K562 (cell line): ENCODE data around the gene CXCR3. TPM values are rescaled to one million over a fixed set of nuclear protein-coding genes. Genes with fewer than 3 reads are reported as not detected.

ENCODE experiments used
- ATAC-seq: fragments of 200-7000 bp; cut with Tn5 transposase; 3 replicates; pipeline ENCODE4 v1.9.1; 2020; ENCODE audit warnings: moderate library complexity
- BruUV-seq: library from RNA; stranded (reverse); fragments of 400-500 nt; replicated peaks from 2 replicates; lab custom pipeline; 2021; lab: Mats Ljungman, UMichigan
- CTCF ChIA-PET: fragments of 300-600 bp; formaldehyde crosslinking; extraction: SDS; loops from one replicate; lab custom pipeline; 2021; ENCODE audit warnings: low intra/inter-chr PET ratio; lab: Yijun Ruan, JAX
- POLR2A ChIA-PET: fragments of 300-600, 350-650 bp; sonication (Branson Sonifier 250); formaldehyde crosslinking; extraction: SDS; loops from one replicate; lab custom pipeline; 2021; ENCODE audit warnings: antibody characterized with exemption, inconsistent platforms; lab: Yijun Ruan, JAX
- DNase-seq, 4 experiments: peaks; one replicate each; pipeline versions ENCODE4 v3.0.0 to v3.0.0-alpha.2; 2011 to 2018; ENCODE audit warnings: low spot score in 3 of 4, mixed read lengths in 3 of 4; ENCODE audit errors: extremely low read depth in 1 of 4
- FAIRE-seq: peaks from 2 replicates; lab custom pipeline; 2011; peaks lifted over from hg19 to GRCh38; lab: Jason Lieb, UNC
- H2AFZ ChIP-seq: 2 replicates; pipeline ENCODE4 v1.6.0; 2011; ENCODE audit warnings: low read depth, low read length, control low read depth, inconsistent platforms
- H3K27ac ChIP-seq: fragments of 200-600 bp; 3 replicates; pipeline ENCODE4 v1.8.0; 2011; ENCODE audit warnings: low read depth, mild to moderate bottlenecking, control low read depth, inconsistent platforms, low read length, moderate library complexity, mixed read lengths; ENCODE audit errors: extremely low read depth
- H3K27me3 ChIP-seq, 2 experiments: fragments of 300-600 bp in 1 of 2; 2 replicates in 1 of 2; 3 replicates in 1 of 2; pipeline versions ENCODE4 v1.6.0 to v1.8.0; 2011; ENCODE audit warnings: inconsistent platforms in 2 of 2, low read length in 2 of 2, mild to moderate bottlenecking in 1 of 2, mixed read lengths in 1 of 2, moderate library complexity in 1 of 2; ENCODE audit not compliant: control insufficient read depth in 2 of 2, insufficient read depth in 2 of 2
- H3K36me3 ChIP-seq: fragments of 300-600 bp; 3 replicates; pipeline ENCODE4 v1.8.0; 2011; ENCODE audit warnings: mild to moderate bottlenecking, low read length, inconsistent platforms; ENCODE audit not compliant: control insufficient read depth, insufficient read depth
- H3K4me1 ChIP-seq, 2 experiments: fragments of 200-600 bp in 1 of 2; replicated peaks in 1 of 2; 2 replicates in 1 of 2; 3 replicates in 1 of 2; pipeline versions ENCODE4 v1.5.1 to v1.8.0; 2011; ENCODE audit warnings: inconsistent platforms in 2 of 2, low read length in 2 of 2, mild to moderate bottlenecking in 1 of 2, mixed read lengths in 1 of 2, moderate library complexity in 1 of 2; ENCODE audit not compliant: control insufficient read depth in 2 of 2, insufficient read depth in 2 of 2
- H3K4me2 ChIP-seq: 2 replicates; pipeline ENCODE4 v1.6.1; 2011; ENCODE audit warnings: low read length, control low read depth, inconsistent platforms, mixed read lengths; ENCODE audit not compliant: insufficient read depth
- H3K4me3 ChIP-seq: fragments of 200-600 bp; sonication (generic), shearing (Covaris generic); 2 replicates; pipeline ENCODE4 v1.5.1; 2016; ENCODE audit warnings: control low read depth, inconsistent platforms
- H3K79me2 ChIP-seq: fragments of 200-600 bp; 3 replicates; pipeline ENCODE4 v1.8.0; 2011; ENCODE audit warnings: low read length, inconsistent platforms; ENCODE audit not compliant: control insufficient read depth, insufficient read depth
- H3K9ac ChIP-seq, 2 experiments: 2 replicates each; pipeline versions ENCODE4 v1.6.0 to v1.6.1; 2011; ENCODE audit warnings: low read depth in 2 of 2, low read length in 2 of 2, control low read depth in 1 of 2, inconsistent platforms in 1 of 2, mild to moderate bottlenecking in 1 of 2, mixed read lengths in 1 of 2; ENCODE audit not compliant: insufficient read depth in 1 of 2
- H3K9me1 ChIP-seq: one replicate; pipeline ENCODE4 v1.6.0; 2011; ENCODE audit warnings: inconsistent platforms, mild to moderate bottlenecking, low read length, moderate library complexity; ENCODE audit not compliant: control insufficient read depth, insufficient read depth
- H3K9me3 ChIP-seq: replicated peaks from 2 replicates; pipeline ENCODE4 v1.5.1; 2011; ENCODE audit warnings: low read depth, low read length, inconsistent platforms; ENCODE audit not compliant: control insufficient read depth, insufficient read depth
- H4K20me1 ChIP-seq: replicated peaks from 2 replicates; pipeline ENCODE4 v1.6.1; 2011; ENCODE audit warnings: low read length, inconsistent platforms, mixed read lengths; ENCODE audit not compliant: control insufficient read depth, insufficient read depth
- CAMTA2 ChIP-seq: fragments of 250-450 bp; sonication (Bioruptor Pico); conservative IDR thresholded peaks from 2 replicates; pipeline ENCODE4 v1.5.1; 2022
- CEBPB ChIP-seq: fragments of 450-650 bp; IDR thresholded peaks from 2 replicates; pipeline ENCODE4 v1.6.1; 2016; ENCODE audit warnings: missing genetic modification characterization, missing compliant biosample characterization
- CSDE1 ChIP-seq, 2 experiments: fragments of 450-650 bp; IDR thresholded peaks; 2 replicates each; pipeline ENCODE4 v1.6.1; 2016; ENCODE audit warnings: mild to moderate bottlenecking in 1 of 2
- HNRNPH1 ChIP-seq: fragments of 200-400 bp; formaldehyde crosslinking; optimal IDR thresholded peaks from 2 replicates; pipeline ENCODE3; 2017; ENCODE audit warnings: low read depth, mild to moderate bottlenecking, low read length, moderate library complexity
- HOXB6 ChIP-seq: fragments of 250-450 bp; sonication (Bioruptor Pico); IDR thresholded peaks from 2 replicates; pipeline ENCODE4 v1.5.1; 2022; ENCODE audit warnings: mild to moderate bottlenecking, borderline replicate concordance
- KAT2B ChIP-seq: IDR thresholded peaks from one replicate; pipeline ENCODE4 v1.6.1; 2012; ENCODE audit warnings: low read depth, mild to moderate bottlenecking, control low read depth, inconsistent platforms, low read length, moderate library complexity
- KLF13 ChIP-seq: fragments of 450-650 bp; IDR thresholded peaks from 2 replicates; pipeline ENCODE4 v1.6.1; 2016; ENCODE audit warnings: missing genetic modification characterization, low read depth, mild to moderate bottlenecking, missing compliant biosample characterization, moderate library complexity, borderline replicate concordance
- MYNN ChIP-seq, 2 experiments: sonication (generic); formaldehyde crosslinking in 1 of 2; IDR thresholded peaks; 2 replicates each; pipeline versions ENCODE4 v1.5.0 to v1.6.1; 2016 to 2020; ENCODE audit warnings: antibody characterized with exemption in 1 of 2, missing genetic modification reagents in 1 of 2
- POLR2H ChIP-seq: IDR thresholded peaks from 2 replicates; pipeline ENCODE4 v1.6.1; 2016; ENCODE audit warnings: missing genetic modification characterization, low read depth, mild to moderate bottlenecking, control low read depth, missing compliant biosample characterization, moderate library complexity
- ZNF644 ChIP-seq: fragments of 200-800 bp; sonication (Bioruptor generic); IDR thresholded peaks from 2 replicates; pipeline ENCODE4 v1.6.1; 2016; ENCODE audit warnings: low read depth, missing genetic modification characterization, missing compliant biosample characterization
- WGBS: fragments of 100-300 bp; shearing (Covaris generic); methylation state at CpG from one replicate; pipeline ENCODE4 v1.1.6; 2016; ENCODE audit warnings: low coverage, mixed read lengths; ENCODE audit not compliant: insufficient coverage; ENCODE audit errors: missing lambda C conversion rate; 5-methylcytosine and 5-hydroxymethylcytosine counted together
- in situ Hi-C: fragments of 300-500 bp; cut with MboI; formaldehyde crosslinking; loops from 4 replicates; pipeline ENCODE4 v1.15.0; 2018; ENCODE audit warnings: inconsistent platforms, mixed read lengths
- intact Hi-C: fragments of 100-400 bp; cut with micrococcal nuclease; formaldehyde crosslinking; loops from 2 replicates; pipeline ENCODE4 v1.14.2; 2022
- polyA plus RNA-seq, 8 experiments: library from polyadenylated mRNA; depleted of rRNA in 4 of 8; stranded (reverse) in 5 of 8; unstranded in 3 of 8; fragments of >200 nt; fragmentation: Nextera tagmentation in 2 of 8; fragmentation: Illumina TruSeq in 1 of 8; extraction: Ambion mirVana in 2 of 8; extraction: Trizol in 1 of 8; gene quantifications; 2 replicates each; pipeline versions ENCODE4 v1.2.1 to v1.2.3, GENCODE V29; 2011 to 2014; ENCODE audit warnings: inconsistent platforms in 1 of 8, missing spikeins in 1 of 8
- total RNA-seq, 7 experiments: library from RNA; depleted of rRNA in 6 of 7; stranded (reverse); fragments of >200 nt in 6 of 7; fragmentation: Illumina TruSeq in 2 of 7; extraction: Trizol in 2 of 7; gene quantifications; 2 replicates each; pipeline versions ENCODE4 v1.2.1 to v1.2.3, GENCODE V29; 2011 to 2021; ENCODE audit warnings: low replicate concordance in 1 of 7
- TF ChIP-seq, protein P1 (sequence below): fragments of 250-450 bp; sonication (Bioruptor Pico); IDR thresholded peaks from 2 replicates; pipeline ENCODE4 v1.5.1; 2021; ENCODE audit warnings: mild to moderate bottlenecking
- TF ChIP-seq, protein P2 (sequence below): IDR thresholded peaks from 2 replicates; pipeline ENCODE4 v1.6.1; 2011; ENCODE audit not compliant: insufficient read length; ENCODE audit errors: extremely low read depth
- TF ChIP-seq, protein P3 (sequence below): fragments of 450-650 bp; conservative IDR thresholded peaks from 2 replicates; pipeline ENCODE4 v1.6.1; 2016; ENCODE audit warnings: missing genetic modification characterization, low read depth, mild to moderate bottlenecking, control low read depth, missing compliant biosample characterization
- TF ChIP-seq, protein P4 (sequence below): fragments of 450-650 bp; formaldehyde crosslinking; IDR thresholded peaks from 2 replicates; pipeline ENCODE4 v1.4.0; 2020; ENCODE audit warnings: mild to moderate bottlenecking, moderate library complexity

Gene CXCR3
- total and polyA plus RNA-seq, 9 of the 15 experiments (the other 6 are each of a cell fraction or from before 2014, with no cell fraction given), result not detected

DNA sequence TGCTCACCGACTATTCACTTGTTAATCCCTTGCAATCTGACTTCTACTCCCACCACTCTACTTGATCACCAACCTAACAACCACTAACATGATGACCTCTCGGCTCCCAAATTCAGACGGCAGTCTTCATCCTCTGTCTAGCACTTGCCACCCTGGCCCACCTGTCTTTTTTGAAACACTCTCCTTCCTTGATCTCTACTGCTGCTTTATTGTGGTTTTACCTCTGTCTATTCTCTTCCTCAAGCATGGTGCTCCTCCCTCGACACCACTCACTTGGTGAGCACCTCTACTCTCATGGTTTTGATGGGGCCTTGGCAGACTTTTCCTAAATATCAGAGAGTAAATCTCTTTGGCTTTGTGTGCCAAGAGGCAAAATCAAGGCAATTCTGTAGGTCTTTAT lies 21.7 kb upstream of the CXCR3 start (continued):
- no peak for TF ChIP-seq HNRNPH1
- no peak for TF ChIP-seq KAT2B
- TF ChIP-seq, protein P1, sequence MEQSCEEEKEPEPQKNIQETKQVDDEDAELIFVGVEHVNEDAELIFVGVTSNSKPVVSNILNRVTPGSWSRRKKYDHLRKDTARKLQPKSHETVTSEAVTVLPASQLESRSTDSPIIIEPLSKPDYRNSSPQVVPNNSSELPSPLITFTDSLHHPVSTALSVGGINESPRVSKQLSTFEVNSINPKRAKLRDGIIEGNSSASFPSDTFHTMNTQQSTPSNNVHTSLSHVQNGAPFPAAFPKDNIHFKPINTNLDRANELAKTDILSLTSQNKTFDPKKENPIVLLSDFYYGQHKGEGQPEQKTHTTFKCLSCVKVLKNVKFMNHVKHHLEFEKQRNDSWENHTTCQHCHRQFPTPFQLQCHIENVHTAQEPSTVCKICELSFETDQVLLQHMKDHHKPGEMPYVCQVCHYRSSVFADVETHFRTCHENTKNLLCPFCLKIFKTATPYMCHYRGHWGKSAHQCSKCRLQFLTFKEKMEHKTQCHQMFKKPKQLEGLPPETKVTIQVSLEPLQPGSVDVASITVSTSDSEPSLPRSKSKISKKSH (CRISPR knock-in tag), result no peak
- TF ChIP-seq, protein P2, sequence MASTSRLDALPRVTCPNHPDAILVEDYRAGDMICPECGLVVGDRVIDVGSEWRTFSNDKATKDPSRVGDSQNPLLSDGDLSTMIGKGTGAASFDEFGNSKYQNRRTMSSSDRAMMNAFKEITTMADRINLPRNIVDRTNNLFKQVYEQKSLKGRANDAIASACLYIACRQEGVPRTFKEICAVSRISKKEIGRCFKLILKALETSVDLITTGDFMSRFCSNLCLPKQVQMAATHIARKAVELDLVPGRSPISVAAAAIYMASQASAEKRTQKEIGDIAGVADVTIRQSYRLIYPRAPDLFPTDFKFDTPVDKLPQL, result no peak
- no peak for TF ChIP-seq MYNN (IDR thresholded peaks at IDR 0.05)
- no peak for TF ChIP-seq MYNN (CRISPR knock-in tag; IDR thresholded peaks at IDR 0.05)
- no peak for TF ChIP-seq CAMTA2 (CRISPR knock-in tag)
- no peak for TF ChIP-seq POLR2H (tag)
- TF ChIP-seq CSDE1 (IDR thresholded peaks at IDR 0.05), result no peak

DNA sequence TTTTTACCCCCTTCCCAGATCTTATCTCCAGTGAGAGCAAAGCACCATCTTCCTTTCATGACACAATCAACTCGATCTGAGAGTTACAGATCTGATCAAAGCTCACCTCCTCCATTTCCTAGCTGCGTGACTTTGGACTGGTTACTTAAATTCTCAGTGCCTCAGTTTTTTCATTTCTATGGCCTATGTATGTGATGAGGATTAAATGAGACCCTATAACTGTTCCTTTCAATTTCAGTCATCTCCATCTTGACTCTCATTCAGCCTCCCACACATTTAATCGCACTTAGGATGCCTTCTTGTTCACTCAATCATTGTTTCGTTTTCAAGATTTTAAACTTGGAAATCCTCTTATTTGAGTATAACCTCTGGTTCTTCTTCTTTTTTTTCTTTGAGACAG lies 20.1 kb upstream of the CXCR3 start:
- 0% methylated on average over 4 of the region's 4 CpGs for WGBS
- Histone ChIP-seq H3K4me3 (no peak overlapping the region), H3K27ac (no peak overlapping the region), H3K9me3 (no peaks in the 10 kb centered on the region), H3K27me3 (no peaks in the 10 kb centered on the region), H4K20me1 (no peaks in the 10 kb centered on the region), H3K9me1 (no peaks in the 10 kb centered on the region), H3K79me2 (no peaks in the 10 kb centered on the region), H3K9ac (no peak overlapping the region), H3K36me3 (no peaks in the 10 kb centered on the region), H3K4me1 (no peaks in the 10 kb centered on the region; a peak in 1 of 5 replicates), H3K4me2 (no peak overlapping the region; the same call in 1 of the 2 replicates), H2AFZ (no peak overlapping the region)
- ChIA-PET CTCF (no interaction called here), POLR2A (no interaction called here)
- in situ Hi-C loops (no loop called here), intact Hi-C loops (no loop called here)
- FAIRE-seq, result no peak
- no peak for ATAC-seq
- DNase-seq, result no peak
- BruUV-seq, result no TSS peak
- TF ChIP-seq, protein P3, sequence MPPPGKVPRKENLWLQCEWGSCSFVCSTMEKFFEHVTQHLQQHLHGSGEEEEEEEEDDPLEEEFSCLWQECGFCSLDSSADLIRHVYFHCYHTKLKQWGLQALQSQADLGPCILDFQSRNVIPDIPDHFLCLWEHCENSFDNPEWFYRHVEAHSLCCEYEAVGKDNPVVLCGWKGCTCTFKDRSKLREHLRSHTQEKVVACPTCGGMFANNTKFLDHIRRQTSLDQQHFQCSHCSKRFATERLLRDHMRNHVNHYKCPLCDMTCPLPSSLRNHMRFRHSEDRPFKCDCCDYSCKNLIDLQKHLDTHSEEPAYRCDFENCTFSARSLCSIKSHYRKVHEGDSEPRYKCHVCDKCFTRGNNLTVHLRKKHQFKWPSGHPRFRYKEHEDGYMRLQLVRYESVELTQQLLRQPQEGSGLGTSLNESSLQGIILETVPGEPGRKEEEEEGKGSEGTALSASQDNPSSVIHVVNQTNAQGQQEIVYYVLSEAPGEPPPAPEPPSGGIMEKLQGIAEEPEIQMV, result no peak
- TF ChIP-seq HOXB6 (CRISPR knock-in tag) (no peak), CEBPB (tag) (no peak), ZNF644 (tag) (no peak), KLF13 (tag) (no peak)
- TF ChIP-seq, protein P4, sequence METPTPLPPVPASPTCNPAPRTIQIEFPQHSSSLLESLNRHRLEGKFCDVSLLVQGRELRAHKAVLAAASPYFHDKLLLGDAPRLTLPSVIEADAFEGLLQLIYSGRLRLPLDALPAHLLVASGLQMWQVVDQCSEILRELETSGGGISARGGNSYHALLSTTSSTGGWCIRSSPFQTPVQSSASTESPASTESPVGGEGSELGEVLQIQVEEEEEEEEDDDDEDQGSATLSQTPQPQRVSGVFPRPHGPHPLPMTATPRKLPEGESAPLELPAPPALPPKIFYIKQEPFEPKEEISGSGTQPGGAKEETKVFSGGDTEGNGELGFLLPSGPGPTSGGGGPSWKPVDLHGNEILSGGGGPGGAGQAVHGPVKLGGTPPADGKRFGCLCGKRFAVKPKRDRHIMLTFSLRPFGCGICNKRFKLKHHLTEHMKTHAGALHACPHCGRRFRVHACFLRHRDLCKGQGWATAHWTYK (CRISPR knock-in tag), result no peak
